NB4 (cell line): ENCODE measurements around the gene HOXB7.

Experiments used
- DNase-seq: peaks from one replicate; pipeline ENCODE4 v3.0.0; 2010; ENCODE audit warnings: low read depth
- H3K4me3 ChIP-seq: one replicate; pipeline ENCODE4 v1.5.1; 2011; ENCODE audit warnings: mild to moderate bottlenecking, low read depth, low read length, moderate library complexity
- MYC ChIP-seq: IDR thresholded peaks from 2 replicates; pipeline ENCODE4 v1.6.1; 2011; ENCODE audit warnings: low read depth, low read length
- POLR2A ChIP-seq: IDR thresholded peaks from 2 replicates; pipeline ENCODE4 v1.6.1; 2011; ENCODE audit warnings: mild to moderate bottlenecking; ENCODE audit not compliant: insufficient read length; ENCODE audit errors: extremely low read depth
- TF ChIP-seq, protein P1 (sequence below): IDR thresholded peaks from one replicate; pipeline ENCODE4 v1.5.1; 2012; ENCODE audit warnings: low read depth, low read length
- TF ChIP-seq, protein P2 (sequence below): IDR thresholded peaks from 2 replicates; pipeline ENCODE4 v1.6.1; 2011; ENCODE audit warnings: low read depth, low read length

The HOXB7 gene

DNA sequence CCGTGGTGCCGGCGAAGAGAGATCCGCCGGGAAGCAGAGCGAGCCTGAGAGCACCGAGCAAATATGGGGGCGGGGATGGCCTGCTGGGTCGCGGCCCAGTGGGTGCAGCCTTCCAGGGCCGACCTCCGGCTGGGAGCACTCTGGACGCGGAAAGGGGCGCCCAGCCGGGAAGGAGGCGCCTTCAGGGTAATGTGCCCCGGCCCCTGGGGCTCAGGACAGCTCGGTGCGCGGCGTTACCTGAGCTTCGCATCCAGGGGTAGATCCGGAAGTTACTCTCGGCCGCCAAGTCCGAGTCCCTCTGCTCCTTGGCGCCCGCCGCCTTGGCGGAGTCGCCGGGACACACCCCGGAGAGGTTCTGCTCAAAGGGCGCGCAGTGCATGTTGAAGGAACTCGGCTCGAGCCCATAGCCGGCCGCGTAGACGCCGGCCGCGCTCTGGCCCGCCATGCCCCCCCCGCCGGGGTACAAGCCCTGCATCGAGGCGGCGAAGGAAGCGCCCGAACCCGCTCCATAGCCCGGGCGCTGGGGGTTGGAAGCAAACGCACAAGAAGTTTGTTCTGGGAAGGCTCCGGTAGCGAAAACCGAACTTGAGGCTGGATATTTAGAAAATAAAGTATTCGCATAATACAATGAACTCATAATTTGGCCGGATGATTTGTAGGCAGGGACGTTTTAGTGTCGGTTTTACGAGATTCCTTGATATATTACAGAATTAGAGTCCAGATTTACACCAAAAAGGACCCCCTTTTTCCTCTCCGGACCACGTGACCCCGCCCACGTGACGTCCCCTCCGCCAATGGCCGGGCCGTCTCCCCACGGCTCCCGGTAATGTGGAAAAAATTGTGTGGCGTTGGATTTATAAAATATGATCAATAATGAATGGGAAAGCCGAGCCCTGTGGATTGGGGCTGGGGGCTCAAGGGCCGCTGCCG lies at the start of gene HOXB7:
HOXB7 (minus strand) TSS at position 736 of the 930 bp plus-strand sequence; CDS start at position 637, 99 bp downstream.
- H3K4me3 ChIP-seq = no peak within 1 kb of the TSS
- no peak for DNase-seq
- TF ChIP-seq POLR2A = no peak

DNA sequence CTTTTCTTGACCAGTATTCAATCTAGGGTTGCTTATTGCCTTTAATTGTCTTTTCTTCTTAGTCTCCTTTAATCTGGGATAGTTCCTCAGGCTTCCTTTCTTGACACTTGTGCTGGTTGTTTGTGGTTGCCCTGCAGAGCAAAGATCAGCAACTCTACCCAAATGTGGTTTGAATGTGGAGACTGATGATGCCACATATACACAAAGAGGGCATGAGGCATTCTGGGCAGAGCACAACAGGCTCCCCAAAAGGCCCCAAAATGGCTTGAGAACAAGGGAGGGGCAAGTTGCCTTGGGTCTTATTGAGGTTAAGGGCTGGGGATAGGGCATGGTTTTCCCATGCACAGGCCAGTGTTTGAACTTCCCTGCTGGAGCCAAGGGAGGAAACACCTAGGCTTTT lies 45.1 kb upstream of the HOXB7 start:
- H3K4me3 ChIP-seq = no peak overlapping the region

DNA sequence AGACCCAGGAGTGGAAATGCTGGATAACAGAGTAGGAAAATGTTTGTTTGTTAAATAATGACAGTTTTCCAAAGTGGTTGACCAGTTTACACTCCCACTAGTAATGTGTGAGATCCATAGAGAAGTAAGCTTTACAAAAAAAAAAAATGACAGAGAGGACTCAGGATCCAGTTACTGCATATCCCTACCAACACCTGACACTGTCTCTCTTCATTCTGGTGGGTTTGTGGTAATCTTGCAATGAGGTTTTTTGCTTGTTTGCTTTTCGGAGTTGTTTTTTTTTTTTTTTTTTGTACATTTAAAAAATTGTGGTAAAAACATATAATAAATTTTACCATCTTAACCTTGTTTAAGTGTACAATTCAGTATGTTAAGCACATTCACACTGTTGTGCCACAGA lies 38.9 kb upstream of the HOXB7 start:
- H3K4me3 ChIP-seq = no peak overlapping the region
- no peak for TF ChIP-seq POLR2A
- TF ChIP-seq, protein P1, sequence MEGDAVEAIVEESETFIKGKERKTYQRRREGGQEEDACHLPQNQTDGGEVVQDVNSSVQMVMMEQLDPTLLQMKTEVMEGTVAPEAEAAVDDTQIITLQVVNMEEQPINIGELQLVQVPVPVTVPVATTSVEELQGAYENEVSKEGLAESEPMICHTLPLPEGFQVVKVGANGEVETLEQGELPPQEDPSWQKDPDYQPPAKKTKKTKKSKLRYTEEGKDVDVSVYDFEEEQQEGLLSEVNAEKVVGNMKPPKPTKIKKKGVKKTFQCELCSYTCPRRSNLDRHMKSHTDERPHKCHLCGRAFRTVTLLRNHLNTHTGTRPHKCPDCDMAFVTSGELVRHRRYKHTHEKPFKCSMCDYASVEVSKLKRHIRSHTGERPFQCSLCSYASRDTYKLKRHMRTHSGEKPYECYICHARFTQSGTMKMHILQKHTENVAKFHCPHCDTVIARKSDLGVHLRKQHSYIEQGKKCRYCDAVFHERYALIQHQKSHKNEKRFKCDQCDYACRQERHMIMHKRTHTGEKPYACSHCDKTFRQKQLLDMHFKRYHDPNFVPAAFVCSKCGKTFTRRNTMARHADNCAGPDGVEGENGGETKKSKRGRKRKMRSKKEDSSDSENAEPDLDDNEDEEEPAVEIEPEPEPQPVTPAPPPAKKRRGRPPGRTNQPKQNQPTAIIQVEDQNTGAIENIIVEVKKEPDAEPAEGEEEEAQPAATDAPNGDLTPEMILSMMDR = no peak
- TF ChIP-seq MYC = no peak
- TF ChIP-seq, protein P2, sequence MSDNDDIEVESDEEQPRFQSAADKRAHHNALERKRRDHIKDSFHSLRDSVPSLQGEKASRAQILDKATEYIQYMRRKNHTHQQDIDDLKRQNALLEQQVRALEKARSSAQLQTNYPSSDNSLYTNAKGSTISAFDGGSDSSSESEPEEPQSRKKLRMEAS = no peak
- no peak for DNase-seq

More for the DNA sequence above, 45.1 kb upstream of the HOXB7 start:
- DNase-seq = no peak
- TF ChIP-seq MYC (no peak), POLR2A (no peak)
- TF ChIP-seq, protein P1 = no peak
- TF ChIP-seq, protein P2 = no peak

DNA sequence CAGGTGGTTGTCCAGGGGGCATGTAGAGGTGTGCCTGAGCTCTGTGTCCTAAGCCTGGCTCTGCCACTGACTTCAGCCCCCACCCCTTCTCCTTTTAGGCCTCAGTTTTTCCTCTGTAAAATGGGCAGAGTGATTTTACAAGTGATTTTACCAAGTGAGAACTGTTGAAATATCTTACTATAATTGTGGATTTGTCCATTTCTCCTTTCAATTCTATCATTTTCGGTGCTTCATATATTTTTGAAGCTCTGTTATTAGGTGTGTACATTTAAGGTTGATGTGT lies 37.1 kb upstream of the HOXB7 start:
- no peak for DNase-seq
- H3K4me3 ChIP-seq = no peak overlapping the region
- TF ChIP-seq, protein P2 = no peak
- TF ChIP-seq POLR2A (no peak), MYC (no peak)
- TF ChIP-seq, protein P1 = no peak

DNA sequence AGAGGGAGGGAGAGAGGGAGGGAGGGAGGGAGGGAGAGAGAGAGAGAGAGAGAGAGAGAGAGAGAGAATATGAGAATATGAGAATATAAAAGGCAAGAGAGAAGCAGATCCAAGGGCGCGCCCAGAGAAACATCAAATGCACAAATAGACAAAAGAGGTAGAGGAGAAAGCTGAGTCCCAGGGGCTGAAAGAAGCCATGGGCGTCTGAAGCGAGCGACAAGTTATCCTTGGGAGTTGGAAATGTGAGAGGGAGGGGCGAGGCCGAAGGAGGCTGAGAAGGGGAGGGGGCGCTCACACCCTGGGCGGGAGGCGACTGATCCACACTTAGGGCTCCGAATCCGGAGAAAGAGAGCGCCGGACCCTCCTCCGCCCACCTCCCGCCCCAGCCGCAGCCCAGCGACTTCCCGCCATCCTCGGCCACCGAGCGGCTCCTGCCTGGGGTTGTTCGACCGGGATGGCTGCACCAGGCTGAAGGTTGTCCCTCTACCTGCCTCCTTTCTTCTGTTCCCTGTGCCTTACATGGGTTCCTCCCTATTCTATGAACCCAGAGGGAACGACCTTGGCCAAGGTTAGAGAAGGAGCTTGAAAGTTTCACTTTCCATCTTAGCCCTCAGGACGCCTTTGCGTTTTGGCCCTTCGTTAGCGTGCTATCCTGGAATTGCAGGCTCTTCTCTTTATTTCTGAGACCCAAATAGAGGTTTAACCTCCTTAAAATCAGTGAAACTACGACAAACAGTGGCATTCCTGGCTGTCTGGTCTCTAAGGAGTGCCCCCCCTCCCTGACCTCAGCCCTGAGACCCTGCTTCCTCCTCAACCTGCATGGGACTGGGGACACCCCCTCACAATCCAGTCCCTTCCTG lies 36.5 kb upstream of the HOXB7 start:
- TF ChIP-seq, protein P2 = no peak
- no peak for TF ChIP-seq POLR2A
- no peak for TF ChIP-seq MYC
- TF ChIP-seq, protein P1 = no peak
- H3K4me3 ChIP-seq = peak overlapping the region; percentile 53
- DNase-seq = peak; percentile 26
